HG03103 (cell line): ENCODE results near the gene SNX10.

ENCODE experiments used
- ATAC-seq: cut with Tn5 transposase; IDR thresholded peaks from one replicate; pipeline ENCODE4 v1.9.1; 2021; ENCODE audit warnings: low read depth; ENCODE audit not compliant: unreplicated experiment

SNX10 gene

GRCh38 chr7:26365077-26365900, 73.6 kb downstream of the SNX10 start:
- peak; percentile 73 for ATAC-seq

- no peak for ATAC-seq
These were observed 74.2 kb downstream of the SNX10 start for GRCh38 chr7:26365901-26366275.

GRCh38 chr7:26367219-26367711, 75.6 kb downstream of the SNX10 start:
- no peak for ATAC-seq

- ATAC-seq: no peak
These were observed 76.9 kb downstream of the SNX10 start for GRCh38 chr7:26368542-26368941.

GRCh38 chr7:26369593-26369992, 77.9 kb downstream of the SNX10 start:
- ATAC-seq: no peak

GRCh38 chr7:26370011-26370410, 78.3 kb downstream of the SNX10 start:
- no peak for ATAC-seq

- no peak for ATAC-seq
These were observed 80.6 kb downstream of the SNX10 start for GRCh38 chr7:26372249-26372648.

GRCh38 chr7:26372704-26373103, 81.0 kb downstream of the SNX10 start:
- no peak for ATAC-seq

GRCh38 chr7:26374647-26375373, 83.1 kb downstream of the SNX10 start:
- no peak for ATAC-seq

GRCh38 chr7:26375726-26376174, 84.1 kb downstream of the SNX10 start:
- peak; percentile 18 for ATAC-seq

GRCh38 chr7:26376175-26376917, 84.7 kb downstream of the SNX10 start:
- ATAC-seq: peak; percentile 37

GRCh38 chr7:26378016-26378415, 86.4 kb downstream of the SNX10 start:
- ATAC-seq: no peak

GRCh38 chr7:26379711-26380110, 88.0 kb downstream of the SNX10 start:
- no peak for ATAC-seq

- ATAC-seq: no peak
These were observed 90.1 kb downstream of the SNX10 start for GRCh38 chr7:26381476-26382353.

GRCh38 chr7:26385240-26385639, 93.6 kb downstream of the SNX10 start:
- ATAC-seq: no peak

GRCh38 chr7:26387731-26388130, 96.1 kb downstream of the SNX10 start:
- ATAC-seq: no peak

- ATAC-seq: no peak
These were observed 96.6 kb downstream of the SNX10 start for GRCh38 chr7:26388256-26388655.

GRCh38 chr7:26390016-26390415, 98.4 kb downstream of the SNX10 start:
- no peak for ATAC-seq

- ATAC-seq: no peak
These were observed 102.2 kb downstream of the SNX10 start for GRCh38 chr7:26393818-26394217.

- no peak for ATAC-seq
These were observed 105.7 kb downstream of the SNX10 start for GRCh38 chr7:26397332-26397731.
